ENCODE data around the gene PLK3.
"Not testable (repeated sequence)": the region's sequence is repeated elsewhere in the genome, so short reads cannot be mapped to it uniquely, and the experiment has no call there.

- not testable (repeated sequence) for TF ChIP-seq POLR2AphosphoS5, POLR2A (IDR thresholded peaks at IDR 0.05)
These were observed 24.2 kb downstream of the PLK3 start for GRCh38 chr1:44824392-44824791.

Measured in transverse colon (tissue), 3 donors.